K562 (cell line): ENCODE data around the gene CNKSR1. TPM values are rescaled to one million over a fixed set of nuclear protein-coding genes. Genes with fewer than 3 reads are reported as not detected.

Source experiments
- E2F3 ChIP-seq: fragments of 250-450 bp; sonication (Bioruptor Pico); IDR thresholded peaks from 2 replicates; pipeline ENCODE4 v1.4.0; 2020; ENCODE audit warnings: mild to moderate bottlenecking
- ELF4 ChIP-seq: fragments of 450-650 bp; formaldehyde crosslinking; IDR thresholded peaks from 2 replicates; pipeline ENCODE4 v1.4.0; 2022; ENCODE audit warnings: missing genetic modification characterization
- HLTF ChIP-seq: fragments of 450-650 bp; IDR thresholded peaks from 2 replicates; pipeline ENCODE4 v1.6.1; 2016
- MBD2 ChIP-seq: sonication (generic); IDR thresholded peaks from 2 replicates; pipeline ENCODE4 v1.6.1; 2016; ENCODE audit warnings: low read depth, borderline replicate concordance
- NRF1 ChIP-seq, 2 experiments: fragments of 450-650 bp; IDR thresholded peaks in 1 of 2; conservative IDR thresholded peaks in 1 of 2; 2 replicates each; pipeline ENCODE4 v1.6.1; 2014; ENCODE audit warnings: mild to moderate bottlenecking in 2 of 2
- PRPF4 ChIP-seq: fragments of 200-400 bp; formaldehyde crosslinking; IDR thresholded peaks from one replicate; pipeline ENCODE4 v1.6.1; 2017; ENCODE audit warnings: low read length, low read depth, mild to moderate bottlenecking; ENCODE audit not compliant: insufficient read depth, poor library complexity, severe bottlenecking
- RBM15 ChIP-seq: fragments of 200-400 bp; formaldehyde crosslinking; IDR thresholded peaks from 2 replicates; pipeline ENCODE4 v1.6.1; 2018; ENCODE audit warnings: mild to moderate bottlenecking, low read length, moderate library complexity; ENCODE audit not compliant: insufficient read depth
- SMAD2 ChIP-seq: fragments of 150-350 bp; IDR thresholded peaks from 2 replicates; pipeline ENCODE4 v1.6.1; 2014; ENCODE audit warnings: low read depth, mild to moderate bottlenecking, low read length
- SRF ChIP-seq, 2 experiments: fragments of 250-450, 450-650 bp in 1 of 2; sonication (Bioruptor Pico) in 1 of 2; sonication (generic) in 1 of 2; formaldehyde crosslinking; IDR thresholded peaks; 2 replicates each; pipeline versions ENCODE4 v1.5.0 to v1.5.1; 2020 to 2022; ENCODE audit warnings: mild to moderate bottlenecking in 1 of 2, missing genetic modification reagents in 1 of 2
- XRCC5 ChIP-seq: fragments of 200-400 bp; formaldehyde crosslinking; IDR thresholded peaks from 2 replicates; pipeline ENCODE4 v1.6.1; 2017; ENCODE audit warnings: low read depth, mild to moderate bottlenecking, low read length
- ZMIZ1 ChIP-seq, 2 experiments: fragments of 150-350 bp in 1 of 2; IDR thresholded peaks; 2 replicates each; pipeline ENCODE4 v1.6.1; 2012 to 2016; ENCODE audit warnings: low read depth in 2 of 2, low read length in 2 of 2, mild to moderate bottlenecking in 1 of 2, moderate library complexity in 1 of 2
- ZNF830 ChIP-seq: fragments of 250-450 bp; sonication (Bioruptor Pico); IDR thresholded peaks from 2 replicates; pipeline ENCODE4 v1.5.0; 2021; ENCODE audit warnings: mild to moderate bottlenecking
- polyA plus RNA-seq, 8 experiments: library from polyadenylated mRNA; depleted of rRNA in 4 of 8; stranded (reverse) in 5 of 8; unstranded in 3 of 8; fragments of >200 nt; fragmentation: Nextera tagmentation in 2 of 8; fragmentation: Illumina TruSeq in 1 of 8; extraction: Ambion mirVana in 2 of 8; extraction: Trizol in 1 of 8; gene quantifications; 2 replicates each; pipeline versions ENCODE4 v1.2.1 to v1.2.3, GENCODE V29; 2011 to 2014; ENCODE audit warnings: inconsistent platforms in 1 of 8, missing spikeins in 1 of 8
- total RNA-seq, 7 experiments: library from RNA; depleted of rRNA in 6 of 7; stranded (reverse); fragments of >200 nt in 6 of 7; fragmentation: Illumina TruSeq in 2 of 7; extraction: Trizol in 2 of 7; gene quantifications; 2 replicates each; pipeline versions ENCODE4 v1.2.1 to v1.2.3, GENCODE V29; 2011 to 2021; ENCODE audit warnings: low replicate concordance in 1 of 7
- TF ChIP-seq, protein P1 (sequence below): fragments of 250-450 bp; sonication (Bioruptor Pico); IDR thresholded peaks from 2 replicates; pipeline ENCODE4 v1.9.0; 2021; ENCODE audit warnings: mild to moderate bottlenecking, inconsistent platforms
- TF ChIP-seq, protein P2 (sequence below): fragments of 450-650 bp; IDR thresholded peaks from 2 replicates; pipeline ENCODE4 v1.6.1; 2017; ENCODE audit warnings: antibody characterized with exemption
- TF ChIP-seq, protein P3 (sequence below): fragments of 150-350 bp; IDR thresholded peaks from 2 replicates; pipeline ENCODE4 v1.6.1; 2014; ENCODE audit warnings: low read depth, mild to moderate bottlenecking, low read length, borderline replicate concordance

Gene CNKSR1
- total and polyA plus RNA-seq, 9 of the 15 experiments (the other 6 are each of a cell fraction or from before 2014, with no cell fraction given) = 0.03 to 2.8 (median 1.1) TPM

GRCh38 chr1:26233903-26234643 lies 56.8 kb downstream of the CNKSR1 start, which contains the start of gene CEP85 (continued):
- TF ChIP-seq, protein P1, sequence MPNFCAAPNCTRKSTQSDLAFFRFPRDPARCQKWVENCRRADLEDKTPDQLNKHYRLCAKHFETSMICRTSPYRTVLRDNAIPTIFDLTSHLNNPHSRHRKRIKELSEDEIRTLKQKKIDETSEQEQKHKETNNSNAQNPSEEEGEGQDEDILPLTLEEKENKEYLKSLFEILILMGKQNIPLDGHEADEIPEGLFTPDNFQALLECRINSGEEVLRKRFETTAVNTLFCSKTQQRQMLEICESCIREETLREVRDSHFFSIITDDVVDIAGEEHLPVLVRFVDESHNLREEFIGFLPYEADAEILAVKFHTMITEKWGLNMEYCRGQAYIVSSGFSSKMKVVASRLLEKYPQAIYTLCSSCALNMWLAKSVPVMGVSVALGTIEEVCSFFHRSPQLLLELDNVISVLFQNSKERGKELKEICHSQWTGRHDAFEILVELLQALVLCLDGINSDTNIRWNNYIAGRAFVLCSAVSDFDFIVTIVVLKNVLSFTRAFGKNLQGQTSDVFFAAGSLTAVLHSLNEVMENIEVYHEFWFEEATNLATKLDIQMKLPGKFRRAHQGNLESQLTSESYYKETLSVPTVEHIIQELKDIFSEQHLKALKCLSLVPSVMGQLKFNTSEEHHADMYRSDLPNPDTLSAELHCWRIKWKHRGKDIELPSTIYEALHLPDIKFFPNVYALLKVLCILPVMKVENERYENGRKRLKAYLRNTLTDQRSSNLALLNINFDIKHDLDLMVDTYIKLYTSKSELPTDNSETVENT (CRISPR knock-in tag) = peak; percentile 90
- TF ChIP-seq E2F3 (CRISPR knock-in tag) = peak; percentile 80; the same call in 1 of the 2 replicates
- TF ChIP-seq ELF4 (CRISPR knock-in tag) = peak; percentile 74; the same call in 1 of the 2 replicates
- TF ChIP-seq MBD2 = peak; percentile 93
- TF ChIP-seq ZMIZ1 (IDR thresholded peaks at IDR 0.05; ENCODE audit: low read depth in 2 of 2, low read length in 2 of 2) = 0 out of 4 replicates have a peak, but pooled peaks of 1 of the 2 experiments have one; percentile 14
- TF ChIP-seq, protein P2, sequence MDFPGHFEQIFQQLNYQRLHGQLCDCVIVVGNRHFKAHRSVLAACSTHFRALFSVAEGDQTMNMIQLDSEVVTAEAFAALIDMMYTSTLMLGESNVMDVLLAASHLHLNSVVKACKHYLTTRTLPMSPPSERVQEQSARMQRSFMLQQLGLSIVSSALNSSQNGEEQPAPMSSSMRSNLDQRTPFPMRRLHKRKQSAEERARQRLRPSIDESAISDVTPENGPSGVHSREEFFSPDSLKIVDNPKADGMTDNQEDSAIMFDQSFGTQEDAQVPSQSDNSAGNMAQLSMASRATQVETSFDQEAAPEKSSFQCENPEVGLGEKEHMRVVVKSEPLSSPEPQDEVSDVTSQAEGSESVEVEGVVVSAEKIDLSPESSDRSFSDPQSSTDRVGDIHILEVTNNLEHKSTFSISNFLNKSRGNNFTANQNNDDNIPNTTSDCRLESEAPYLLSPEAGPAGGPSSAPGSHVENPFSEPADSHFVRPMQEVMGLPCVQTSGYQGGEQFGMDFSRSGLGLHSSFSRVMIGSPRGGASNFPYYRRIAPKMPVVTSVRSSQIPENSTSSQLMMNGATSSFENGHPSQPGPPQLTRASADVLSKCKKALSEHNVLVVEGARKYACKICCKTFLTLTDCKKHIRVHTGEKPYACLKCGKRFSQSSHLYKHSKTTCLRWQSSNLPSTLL = no peak
- no peak for TF ChIP-seq RBM15
- TF ChIP-seq, protein P3, sequence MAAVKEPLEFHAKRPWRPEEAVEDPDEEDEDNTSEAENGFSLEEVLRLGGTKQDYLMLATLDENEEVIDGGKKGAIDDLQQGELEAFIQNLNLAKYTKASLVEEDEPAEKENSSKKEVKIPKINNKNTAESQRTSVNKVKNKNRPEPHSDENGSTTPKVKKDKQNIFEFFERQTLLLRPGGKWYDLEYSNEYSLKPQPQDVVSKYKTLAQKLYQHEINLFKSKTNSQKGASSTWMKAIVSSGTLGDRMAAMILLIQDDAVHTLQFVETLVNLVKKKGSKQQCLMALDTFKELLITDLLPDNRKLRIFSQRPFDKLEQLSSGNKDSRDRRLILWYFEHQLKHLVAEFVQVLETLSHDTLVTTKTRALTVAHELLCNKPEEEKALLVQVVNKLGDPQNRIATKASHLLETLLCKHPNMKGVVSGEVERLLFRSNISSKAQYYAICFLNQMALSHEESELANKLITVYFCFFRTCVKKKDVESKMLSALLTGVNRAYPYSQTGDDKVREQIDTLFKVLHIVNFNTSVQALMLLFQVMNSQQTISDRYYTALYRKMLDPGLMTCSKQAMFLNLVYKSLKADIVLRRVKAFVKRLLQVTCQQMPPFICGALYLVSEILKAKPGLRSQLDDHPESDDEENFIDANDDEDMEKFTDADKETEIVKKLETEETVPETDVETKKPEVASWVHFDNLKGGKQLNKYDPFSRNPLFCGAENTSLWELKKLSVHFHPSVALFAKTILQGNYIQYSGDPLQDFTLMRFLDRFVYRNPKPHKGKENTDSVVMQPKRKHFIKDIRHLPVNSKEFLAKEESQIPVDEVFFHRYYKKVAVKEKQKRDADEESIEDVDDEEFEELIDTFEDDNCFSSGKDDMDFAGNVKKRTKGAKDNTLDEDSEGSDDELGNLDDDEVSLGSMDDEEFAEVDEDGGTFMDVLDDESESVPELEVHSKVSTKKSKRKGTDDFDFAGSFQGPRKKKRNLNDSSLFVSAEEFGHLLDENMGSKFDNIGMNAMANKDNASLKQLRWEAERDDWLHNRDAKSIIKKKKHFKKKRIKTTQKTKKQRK = peak; percentile 76
- TF ChIP-seq NRF1 (conservative IDR thresholded peaks at IDR 0.05 in 1 of 2, IDR thresholded peaks at IDR 0.05 in 1 of 2) = peak; percentile 97
- no peak for TF ChIP-seq SMAD2
- TF ChIP-seq PRPF4 = peak; percentile 36
- TF ChIP-seq XRCC5 = peak; percentile 98
- peak; percentile 58; the same call in 1 of the 2 replicates for TF ChIP-seq ZNF830 (CRISPR knock-in tag)
- peak in 1 of 2 experiments; percentile 78; a peak in 3 of 4 replicates for TF ChIP-seq SRF (CRISPR knock-in tag; IDR thresholded peaks at IDR 0.05)
- peak; percentile 76; the same call in 1 of the 2 replicates for TF ChIP-seq HLTF
